Activated CD4-positive, alpha-beta T cell treated with anti-CD3 and anti-CD28 coated beads for 1 hour (primary cell): ENCODE measurements around the gene GINS3.
"Not testable (repeated sequence)": the region's sequence is repeated elsewhere in the genome, so short reads cannot be mapped to it uniquely, and the experiment has no call there.

Experiments
- DNase-seq: peaks from one replicate; pipeline ENCODE4 v3.0.0-alpha.2; 2020

GINS3 gene

GRCh38 chr16:58393138-58393504 is 850 bp downstream of the GINS3 start:
- DNase-seq: no peak

DNA sequence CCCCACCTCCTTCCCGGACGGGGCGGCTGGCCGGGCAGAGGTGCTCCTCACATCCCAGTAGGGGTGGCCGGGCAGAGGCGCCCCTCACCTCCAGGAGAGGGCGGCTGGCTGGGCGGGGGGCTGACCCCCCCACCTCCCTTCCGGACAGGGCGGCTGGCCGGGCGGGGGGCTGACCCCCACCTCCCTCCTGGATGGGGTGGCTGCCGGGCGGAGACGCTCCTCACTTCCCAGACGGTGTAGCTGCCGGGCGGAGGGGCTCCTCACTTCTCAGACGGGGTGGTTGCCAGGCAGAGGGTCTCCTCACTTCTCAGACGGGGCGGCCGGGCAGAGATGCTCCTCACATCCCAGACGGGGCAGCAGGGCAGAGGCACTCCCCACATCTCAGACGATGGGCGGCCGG is 4.6 kb downstream of the GINS3 start:
- DNase-seq: not testable (repeated sequence)

- no peak for DNase-seq
Observed at GRCh38 chr16:58399718-58400633, 7.7 kb downstream of the GINS3 start.

- DNase-seq: not testable (repeated sequence)
Observed at GRCh38 chr16:58401305-58401704, 9.0 kb downstream of the GINS3 start.

DNA sequence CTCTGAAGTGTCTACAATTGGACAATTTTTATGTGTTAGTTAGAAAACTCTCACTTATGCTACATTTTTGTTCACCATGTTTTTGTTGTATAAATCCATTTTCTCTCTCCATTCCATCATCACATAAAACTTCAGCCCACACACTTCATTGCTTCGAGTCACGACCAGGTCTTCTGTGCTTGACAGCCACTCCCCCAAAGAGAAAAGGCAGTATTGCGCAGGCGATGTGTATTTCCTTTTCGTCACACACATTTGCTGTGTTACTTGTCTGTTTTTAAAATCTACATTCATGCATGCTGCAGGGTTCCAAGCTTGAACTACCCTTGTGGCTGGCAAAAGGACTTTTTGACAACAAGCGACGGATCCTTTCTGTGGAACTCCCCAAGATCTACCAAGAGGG is 10.5 kb downstream of the GINS3 start:
- DNase-seq: no peak

DNA sequence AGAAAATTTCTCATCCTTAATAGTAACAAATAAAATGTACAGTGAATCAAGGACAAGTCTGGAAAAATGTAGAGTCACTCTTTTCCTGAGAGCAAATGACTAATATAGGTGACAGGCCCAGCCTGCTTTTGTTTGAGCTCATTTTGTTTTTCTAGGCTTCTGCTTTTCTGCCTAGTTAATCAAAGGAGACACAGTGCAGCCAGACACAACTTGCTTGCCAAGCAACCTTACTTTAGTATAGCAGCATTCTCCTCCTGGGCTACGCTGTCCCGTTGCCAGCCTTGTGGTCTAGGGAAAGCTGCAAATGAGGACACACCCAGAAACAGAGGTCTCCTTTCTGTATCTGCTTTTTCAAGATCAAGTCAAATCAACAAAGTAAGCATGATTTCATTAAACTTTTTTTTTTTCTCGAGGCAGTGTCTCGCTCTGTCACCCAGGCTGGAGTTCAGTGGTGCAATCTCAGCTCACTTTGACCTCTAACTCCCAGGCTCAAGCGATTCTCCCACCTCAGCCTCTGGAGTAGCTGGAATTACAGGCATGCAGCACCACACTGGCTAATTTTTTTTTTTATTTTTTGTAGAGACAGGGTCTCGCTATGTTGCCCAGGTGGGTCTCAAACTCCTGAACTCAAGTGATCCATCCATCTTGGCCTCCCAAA is 17.2 kb downstream of the GINS3 start:
- DNase-seq: no peak

GRCh38 chr16:58411336-58411735 is 19.1 kb downstream of the GINS3 start:
- no peak for DNase-seq

DNA sequence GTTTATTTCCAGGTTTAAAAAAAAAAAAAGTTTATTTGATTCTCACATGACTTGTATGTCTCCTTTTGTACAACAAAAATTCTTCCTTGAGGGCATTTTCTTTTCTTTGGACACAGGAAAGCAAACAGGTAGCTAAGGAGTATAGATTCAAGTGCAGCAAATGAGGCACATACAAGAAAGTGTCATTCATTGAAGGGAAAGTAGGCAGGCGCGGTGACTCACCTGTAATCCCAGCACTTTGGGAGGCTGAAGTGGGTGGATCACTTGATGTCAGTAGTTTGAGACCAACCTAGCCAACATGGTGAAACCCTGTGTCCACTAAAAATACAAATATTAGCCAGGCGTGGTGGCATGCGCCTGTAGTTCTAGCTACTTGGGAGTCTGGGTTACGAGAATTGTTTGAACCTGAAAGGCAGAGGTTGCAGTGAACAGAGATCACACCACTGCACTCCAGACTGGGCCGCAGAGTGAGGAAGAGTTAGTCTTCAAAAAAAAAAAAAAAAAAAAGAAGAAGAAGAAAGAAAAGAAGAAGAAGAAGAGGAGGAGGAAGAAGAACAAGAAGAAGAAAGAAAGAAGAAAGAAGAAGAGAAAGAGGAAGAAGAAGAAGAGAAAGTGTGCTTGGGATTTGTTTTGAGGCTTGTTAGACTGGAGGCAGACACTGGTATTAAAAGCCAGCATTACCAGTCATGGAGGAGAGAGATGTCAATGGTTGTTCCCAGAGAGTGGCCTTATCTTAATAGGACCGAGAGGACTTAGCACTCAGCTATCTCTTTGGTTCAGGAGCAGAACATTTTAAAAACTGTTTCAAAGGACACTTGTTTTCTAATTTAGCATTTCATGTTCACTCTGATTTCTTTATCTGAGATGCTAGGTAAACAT is 19.7 kb downstream of the GINS3 start:
- DNase-seq: no peak

DNA sequence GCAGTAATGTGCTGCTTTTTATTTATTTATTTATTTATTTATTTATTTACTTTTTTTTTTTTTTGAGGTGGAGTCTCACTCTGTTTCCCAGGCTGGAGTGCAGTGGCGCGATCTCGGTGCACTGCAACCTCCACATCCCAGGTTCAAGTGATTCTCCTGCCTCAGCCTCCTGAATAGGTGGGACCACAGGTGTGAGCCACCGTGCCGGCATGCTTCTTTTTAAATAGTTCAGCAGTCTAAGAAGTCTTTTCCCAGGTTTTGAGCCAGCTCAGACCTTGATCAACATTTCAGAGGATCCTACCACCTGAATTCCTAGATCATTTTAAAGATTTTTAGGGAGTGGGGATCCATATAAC is 20.3 kb downstream of the GINS3 start:
- DNase-seq: not testable (repeated sequence)

GRCh38 chr16:58413359-58413758 is 21.1 kb downstream of the GINS3 start:
- no peak for DNase-seq

DNA sequence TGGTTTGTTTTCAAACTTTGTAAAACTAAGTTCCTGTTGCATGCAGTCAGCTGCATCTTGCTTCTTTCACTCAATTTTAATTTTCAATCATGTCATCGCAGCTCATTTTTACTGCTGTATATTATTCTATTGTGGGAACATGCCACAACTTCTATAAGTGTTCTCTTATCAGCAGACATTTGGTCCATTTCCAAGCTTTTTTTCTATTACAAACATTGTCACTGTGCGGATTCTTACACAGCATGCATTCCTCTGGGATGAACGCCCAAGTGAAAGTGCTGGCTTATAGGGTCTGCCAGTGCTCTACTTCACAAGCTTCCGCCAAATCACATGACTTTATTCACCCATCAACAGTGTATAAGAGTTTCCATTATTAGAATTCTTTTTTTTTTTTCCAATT is 22.7 kb downstream of the GINS3 start:
- DNase-seq: no peak

DNA sequence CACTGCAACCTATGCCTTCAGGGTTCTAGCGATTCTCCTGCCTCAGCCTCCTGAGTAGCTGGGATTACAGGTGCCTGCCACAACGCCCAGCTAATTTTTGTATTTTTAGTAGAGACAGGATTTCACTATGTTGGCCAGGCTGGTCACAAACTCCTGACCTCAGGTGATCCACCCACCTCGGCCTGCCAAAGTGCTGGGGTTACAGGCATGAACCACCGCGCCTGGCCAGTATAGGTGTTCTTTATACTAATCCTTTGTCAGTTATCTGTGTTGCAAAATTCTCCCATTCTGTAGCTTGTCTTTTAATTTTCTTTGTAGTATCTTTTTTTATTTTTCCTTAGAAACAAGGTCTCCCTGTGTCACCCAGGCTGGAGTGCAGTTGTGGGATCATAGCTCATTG is 23.7 kb downstream of the GINS3 start:
- not testable (repeated sequence) for DNase-seq

- no peak for DNase-seq
Observed at GRCh38 chr16:58417035-58417434, 24.8 kb downstream of the GINS3 start.

DNA sequence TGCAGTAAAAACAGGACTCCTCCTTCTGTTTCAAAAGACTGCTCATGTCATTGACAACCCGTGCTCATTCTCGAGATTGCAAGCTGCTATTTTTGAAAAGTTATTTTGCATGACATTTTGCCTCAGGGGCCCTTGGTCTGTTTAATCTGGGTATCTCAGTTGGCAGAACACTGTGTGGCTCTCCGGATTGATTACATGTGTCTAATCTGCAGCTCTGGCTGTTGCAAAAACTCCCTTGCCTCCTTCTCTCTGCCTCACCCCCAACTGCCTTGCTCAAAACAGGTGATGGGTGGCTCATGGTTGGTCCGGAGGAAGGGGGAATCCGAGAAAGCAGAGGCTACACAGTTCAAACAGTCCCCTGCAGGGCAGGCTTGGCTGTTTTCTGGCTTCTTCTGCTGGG is 25.3 kb downstream of the GINS3 start:
- DNase-seq: no peak

- no peak for DNase-seq
Observed at GRCh38 chr16:58418026-58418425, 25.8 kb downstream of the GINS3 start.

GRCh38 chr16:58418601-58419000 is 26.3 kb downstream of the GINS3 start:
- no peak for DNase-seq

DNA sequence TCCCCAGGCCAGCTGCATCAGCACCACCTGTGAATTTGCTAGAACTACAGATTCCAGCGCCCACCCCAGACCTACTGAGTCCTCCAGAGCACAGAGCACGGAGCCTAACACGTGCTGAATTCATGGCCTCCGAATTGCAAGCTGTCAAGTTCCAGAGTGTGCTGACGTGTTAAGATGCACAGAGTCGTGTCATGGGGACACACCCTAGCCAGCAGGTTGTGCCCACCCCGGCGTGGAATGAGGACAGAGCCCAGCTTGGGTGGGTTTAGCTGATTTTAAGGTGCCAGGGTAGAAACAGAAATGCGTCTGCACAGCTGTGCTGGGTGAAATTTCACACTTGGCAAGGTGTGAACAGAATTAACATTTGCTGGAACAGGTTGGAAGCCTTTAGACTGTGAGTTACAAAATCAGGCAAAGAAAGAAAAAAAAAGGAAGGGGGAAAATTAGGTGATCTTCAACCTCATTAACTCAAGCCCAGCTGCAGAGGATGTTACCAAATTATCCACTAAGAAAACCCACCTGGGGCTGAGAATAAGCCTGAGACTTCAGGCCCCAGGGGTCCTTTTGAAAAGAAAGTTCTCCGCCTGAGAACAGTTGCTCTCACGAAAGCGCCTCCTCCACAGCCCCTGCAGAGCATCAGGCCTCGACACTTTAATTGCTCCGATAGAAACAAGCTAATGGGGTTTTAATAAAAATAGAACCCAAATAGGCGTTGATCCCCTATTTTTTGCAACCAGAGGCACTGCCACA is 27.1 kb downstream of the GINS3 start:
- DNase-seq: no peak

GRCh38 chr16:58421059-58421458 is 28.8 kb downstream of the GINS3 start:
- DNase-seq: no peak

DNA sequence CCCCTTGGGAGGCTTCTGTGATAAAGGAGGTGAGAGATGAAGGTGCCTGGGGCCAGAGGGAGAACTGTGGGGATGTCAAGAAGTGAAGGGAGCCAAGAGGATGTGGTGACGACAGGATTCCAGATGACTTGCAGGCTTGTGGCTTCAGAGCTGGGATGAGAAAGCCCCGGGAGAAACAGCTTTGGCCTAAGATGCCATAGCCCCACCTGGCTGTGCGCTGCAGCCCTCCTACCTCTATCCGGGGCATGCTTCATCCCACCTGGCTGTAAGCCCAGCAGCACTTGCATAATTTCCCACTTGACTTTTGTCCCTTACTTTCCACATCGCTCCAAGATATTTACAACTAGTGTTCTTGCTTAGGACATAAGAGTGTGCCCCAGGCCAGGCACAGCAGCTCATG is 29.3 kb downstream of the GINS3 start:
- DNase-seq: no peak

- DNase-seq: no peak
Observed at GRCh38 chr16:58422809-58423208, 30.5 kb downstream of the GINS3 start.

DNA sequence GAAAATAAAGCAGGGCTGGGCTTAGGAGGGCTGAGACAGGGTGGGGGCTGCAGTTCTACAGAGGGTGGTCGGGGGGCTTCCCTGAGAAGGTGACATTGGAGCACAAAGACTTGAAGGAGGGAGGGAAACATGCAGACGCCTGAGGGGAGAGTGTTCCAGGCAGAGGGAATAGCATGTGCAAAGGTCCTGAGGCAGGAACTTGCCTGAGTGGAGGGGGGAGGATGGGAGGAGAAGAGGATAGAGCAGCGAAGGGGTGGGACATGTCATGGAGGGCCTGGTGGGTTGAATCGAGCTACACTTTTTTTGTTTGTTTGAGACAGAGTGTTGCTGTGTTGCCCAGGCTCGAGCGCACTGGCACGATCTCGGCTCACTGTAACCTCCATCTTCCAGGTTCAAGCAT is 33.0 kb downstream of the GINS3 start:
- DNase-seq: no peak

GRCh38 chr16:58425756-58426494 is 33.7 kb downstream of the GINS3 start:
- no peak for DNase-seq
